Stimulated activated memory B cell treated with anti-CD40 and anti-IgM and Interleukin-4, amounts not matched to agents 10 μg/mL and 1 μg/mL and 100 μg/mL, for 72 hours (primary cell): ENCODE measurements around the gene COMMD7.

Experiments used
- ATAC-seq: fragments of 150-1000 bp; cut with Tn5 transposase; 2 replicates; pipeline ENCODE4 v1.10.0; 2021
- H3K27ac Mint-ChIP-seq: one replicate; pipeline ENCODE4 v1.8.0; 2022; ENCODE audit warnings: mild to moderate bottlenecking, mixed read lengths
- H3K27me3 Mint-ChIP-seq: one replicate; pipeline ENCODE4 v1.8.0; 2022; ENCODE audit warnings: mixed read lengths
- H3K36me3 Mint-ChIP-seq: one replicate; pipeline ENCODE4 v1.8.0; 2022; ENCODE audit warnings: mixed read lengths
- H3K4me1 Mint-ChIP-seq: one replicate; pipeline ENCODE4 v1.8.0; 2022; ENCODE audit warnings: mixed read lengths
- H3K4me3 Mint-ChIP-seq: one replicate; pipeline ENCODE4 v1.8.0; 2022; ENCODE audit warnings: mild to moderate bottlenecking, moderate library complexity, mixed read lengths
- H3K9me3 Mint-ChIP-seq: one replicate; pipeline ENCODE4 v1.8.0; 2022; ENCODE audit warnings: mixed read lengths

The COMMD7 gene

GRCh38 chr20:32680544-32681174, 62.6 kb downstream of the COMMD7 start:
- peak overlapping the region; percentile 53 for H3K27ac Mint-ChIP-seq
- H3K4me1 Mint-ChIP-seq: peaks cover 12% of the 10 kb centered on the region
- no peak overlapping the region for H3K4me3 Mint-ChIP-seq
- no peak for ATAC-seq
- no peaks in the 10 kb centered on the region for H3K36me3 Mint-ChIP-seq
- H3K27me3 Mint-ChIP-seq: no peaks in the 10 kb centered on the region
- peaks cover 3% of the 10 kb centered on the region for H3K9me3 Mint-ChIP-seq

GRCh38 chr20:32678948-32679347, 64.3 kb downstream of the COMMD7 start:
- Mint-ChIP-seq H3K36me3 (no peaks in the 10 kb centered on the region), H3K4me1 (peaks cover 17% of the 10 kb centered on the region), H3K27ac (no peak overlapping the region), H3K4me3 (no peak overlapping the region), H3K9me3 (peaks cover 3% of the 10 kb centered on the region), H3K27me3 (no peaks in the 10 kb centered on the region)
- ATAC-seq: no peak

- Mint-ChIP-seq H3K4me1 (peaks cover 25% of the 10 kb centered on the region), H3K9me3 (no peaks in the 10 kb centered on the region), H3K27ac (no peak overlapping the region), H3K27me3 (no peaks in the 10 kb centered on the region), H3K36me3 (no peaks in the 10 kb centered on the region), H3K4me3 (no peak overlapping the region)
- no peak for ATAC-seq
These were observed 67.9 kb downstream of the COMMD7 start for GRCh38 chr20:32675223-32675975.

GRCh38 chr20:32674362-32674789, 68.9 kb downstream of the COMMD7 start:
- Mint-ChIP-seq H3K27ac (no peak overlapping the region), H3K4me1 (peaks cover 25% of the 10 kb centered on the region), H3K27me3 (no peaks in the 10 kb centered on the region), H3K9me3 (no peaks in the 10 kb centered on the region), H3K4me3 (no peak overlapping the region), H3K36me3 (no peaks in the 10 kb centered on the region)
- ATAC-seq: no peak

- H3K4me3 Mint-ChIP-seq: peak overlapping the region; percentile 29
- peaks cover 25% of the 10 kb centered on the region for H3K4me1 Mint-ChIP-seq
- H3K36me3 Mint-ChIP-seq: no peaks in the 10 kb centered on the region
- peak; percentile 73 for ATAC-seq
- no peaks in the 10 kb centered on the region for H3K9me3 Mint-ChIP-seq
- no peaks in the 10 kb centered on the region for H3K27me3 Mint-ChIP-seq
- H3K27ac Mint-ChIP-seq: peak overlapping the region; percentile 84
These were observed 70.0 kb downstream of the COMMD7 start for GRCh38 chr20:32672982-32673851.

- Mint-ChIP-seq H3K36me3 (no peaks in the 10 kb centered on the region), H3K9me3 (no peaks in the 10 kb centered on the region), H3K4me1 (peaks cover 23% of the 10 kb centered on the region), H3K4me3 (peak overlapping the region; percentile 29), H3K27me3 (no peaks in the 10 kb centered on the region), H3K27ac (peak overlapping the region; percentile 84)
- ATAC-seq: peak; percentile 17
These were observed 70.8 kb downstream of the COMMD7 start for GRCh38 chr20:32672394-32672981.

- Mint-ChIP-seq H3K9me3 (no peaks in the 10 kb centered on the region), H3K36me3 (no peaks in the 10 kb centered on the region), H3K27me3 (no peaks in the 10 kb centered on the region), H3K4me3 (no peak overlapping the region), H3K27ac (no peak overlapping the region), H3K4me1 (peaks cover 20% of the 10 kb centered on the region)
- no peak for ATAC-seq
These were observed 72.4 kb downstream of the COMMD7 start for GRCh38 chr20:32670773-32671455.

- Mint-ChIP-seq H3K27ac (no peak overlapping the region), H3K4me3 (no peak overlapping the region), H3K4me1 (peaks cover 6% of the 10 kb centered on the region), H3K36me3 (no peaks in the 10 kb centered on the region), H3K9me3 (no peaks in the 10 kb centered on the region), H3K27me3 (no peaks in the 10 kb centered on the region)
- no peak for ATAC-seq
These were observed 76.2 kb downstream of the COMMD7 start for GRCh38 chr20:32667027-32667426.

GRCh38 chr20:32664678-32665159, 78.5 kb downstream of the COMMD7 start:
- peak; percentile 55 for ATAC-seq
- Mint-ChIP-seq H3K27me3 (no peaks in the 10 kb centered on the region), H3K9me3 (peaks cover 7% of the 10 kb centered on the region), H3K36me3 (peaks cover 9% of the 10 kb centered on the region), H3K4me1 (peaks cover 6% of the 10 kb centered on the region), H3K27ac (no peak overlapping the region), H3K4me3 (no peak overlapping the region)

- Mint-ChIP-seq H3K36me3 (peaks cover 9% of the 10 kb centered on the region), H3K27me3 (no peaks in the 10 kb centered on the region), H3K4me3 (no peak overlapping the region), H3K9me3 (peaks cover 7% of the 10 kb centered on the region), H3K4me1 (peaks cover 6% of the 10 kb centered on the region), H3K27ac (no peak overlapping the region)
- peak; percentile 31 for ATAC-seq
These were observed 79.1 kb downstream of the COMMD7 start for GRCh38 chr20:32664012-32664677.

- Mint-ChIP-seq H3K4me1 (peaks cover 6% of the 10 kb centered on the region), H3K27me3 (no peaks in the 10 kb centered on the region), H3K27ac (no peak overlapping the region), H3K9me3 (peaks cover 7% of the 10 kb centered on the region), H3K36me3 (peaks cover 9% of the 10 kb centered on the region), H3K4me3 (no peak overlapping the region)
- no peak for ATAC-seq
These were observed 79.8 kb downstream of the COMMD7 start for GRCh38 chr20:32663335-32664011.

- Mint-ChIP-seq H3K4me3 (no peak overlapping the region), H3K9me3 (peaks cover 7% of the 10 kb centered on the region), H3K4me1 (peaks cover 6% of the 10 kb centered on the region), H3K27ac (no peak overlapping the region), H3K27me3 (no peaks in the 10 kb centered on the region), H3K36me3 (peaks cover 9% of the 10 kb centered on the region)
- ATAC-seq: no peak
These were observed 81.3 kb downstream of the COMMD7 start for GRCh38 chr20:32661820-32662528.

GRCh38 chr20:32660661-32661060, 82.6 kb downstream of the COMMD7 start:
- Mint-ChIP-seq H3K4me3 (no peak overlapping the region), H3K27ac (no peak overlapping the region), H3K4me1 (peaks cover 6% of the 10 kb centered on the region), H3K27me3 (no peaks in the 10 kb centered on the region), H3K9me3 (peaks cover 7% of the 10 kb centered on the region), H3K36me3 (peaks cover 9% of the 10 kb centered on the region)
- ATAC-seq: no peak
